Naive thymus-derived CD4-positive, alpha-beta T cell (primary cell): ENCODE measurements around the gene TASL. TPM values are rescaled to one million over a fixed set of nuclear protein-coding genes. Genes with fewer than 3 reads are reported as not detected.
"Not testable (repeated sequence)": the region's sequence is repeated elsewhere in the genome, so short reads cannot be mapped to it uniquely, and the experiment has no call there.

Experiments
- ATAC-seq: fragments of 150-1000 bp; cut with Tn5 transposase; 2 replicates; pipeline ENCODE4 v1.10.0; 2021; ENCODE audit warnings: mild to moderate bottlenecking, moderate library complexity
- CTCF ChIA-PET: fragments of 350-600 bp; sonication (Branson Sonifier 250); formaldehyde crosslinking; loops from one replicate; lab custom pipeline; 2021; ENCODE audit warnings: antibody characterized with exemption; lab: Charles Lee
- POLR2A ChIA-PET: fragments of 350-600 bp; sonication (Branson Sonifier 250); formaldehyde crosslinking; loops from one replicate; lab custom pipeline; 2021; ENCODE audit warnings: antibody characterized with exemption, inconsistent platforms; lab: Charles Lee
- DNase-seq, 9 donors: peaks; one replicate each; pipeline versions ENCODE4 v3.0.0 to v3.0.0-alpha.2; 2020 to 2022; ENCODE audit warnings: mixed read lengths in 1 of 9
- H3K27ac ChIP-seq: one replicate; pipeline ENCODE4 v1.7.0; 2013; ENCODE audit warnings: mild to moderate bottlenecking, low read depth, low read length, moderate library complexity
- H3K27me3 ChIP-seq, 2 donors: one replicate each; pipeline ENCODE4 v1.7.0; 2013; ENCODE audit warnings: low read length in 2 of 2, mild to moderate bottlenecking in 2 of 2, moderate library complexity in 2 of 2; ENCODE audit not compliant: control insufficient read depth in 2 of 2, insufficient read depth in 2 of 2
- H3K36me3 ChIP-seq, 3 experiments: 1 replicate in 2 of 3; 2 replicates in 1 of 3; pipeline ENCODE4 v1.7.0; 2013; ENCODE audit warnings: low read length in 3 of 3, mild to moderate bottlenecking in 3 of 3, moderate library complexity in 1 of 3; ENCODE audit not compliant: insufficient read depth in 3 of 3, control insufficient read depth in 2 of 3
- H3K4me1 ChIP-seq, 2 donors: one replicate each; pipeline ENCODE4 v1.7.0; 2013; ENCODE audit warnings: low read length in 2 of 2, mild to moderate bottlenecking in 2 of 2, moderate library complexity in 1 of 2; ENCODE audit not compliant: control insufficient read depth in 2 of 2, insufficient read depth in 2 of 2
- H3K4me3 ChIP-seq: 2 replicates; pipeline ENCODE4 v1.7.0; 2013; ENCODE audit warnings: mild to moderate bottlenecking, low read length
- H3K9me3 ChIP-seq, 3 experiments: 1 replicate in 2 of 3; 2 replicates in 1 of 3; pipeline ENCODE4 v1.7.0; 2013; ENCODE audit warnings: low read length in 3 of 3; ENCODE audit not compliant: control insufficient read depth in 2 of 3
- H3K27ac Mint-ChIP-seq, 9 donors: one replicate each; pipeline ENCODE4 v1.8.0; 2020 to 2022; ENCODE audit warnings: mixed read lengths in 9 of 9, mild to moderate bottlenecking in 8 of 9, moderate library complexity in 5 of 9, inconsistent platforms in 2 of 9
- H3K27me3 Mint-ChIP-seq, 5 donors: one replicate each; pipeline ENCODE4 v1.8.0; 2021 to 2022; ENCODE audit warnings: mixed read lengths in 5 of 5, mild to moderate bottlenecking in 1 of 5
- H3K36me3 Mint-ChIP-seq, 5 donors: one replicate each; pipeline ENCODE4 v1.8.0; 2020 to 2022; ENCODE audit warnings: mixed read lengths in 5 of 5, mild to moderate bottlenecking in 3 of 5, inconsistent platforms in 1 of 5
- H3K4me1 Mint-ChIP-seq, 7 donors: one replicate each; pipeline ENCODE4 v1.8.0; 2020 to 2022; ENCODE audit warnings: mixed read lengths in 7 of 7, mild to moderate bottlenecking in 3 of 7, inconsistent platforms in 1 of 7
- H3K4me3 Mint-ChIP-seq, 10 donors: one replicate each; pipeline ENCODE4 v1.8.0; 2020 to 2022; ENCODE audit warnings: mild to moderate bottlenecking in 10 of 10, mixed read lengths in 10 of 10, moderate library complexity in 6 of 10, inconsistent platforms in 2 of 10
- H3K9me3 Mint-ChIP-seq, 11 donors: one replicate each; pipeline ENCODE4 v1.8.0; 2020 to 2022; ENCODE audit warnings: mixed read lengths in 11 of 11, mild to moderate bottlenecking in 4 of 11, inconsistent platforms in 1 of 11, moderate library complexity in 1 of 11
- intact Hi-C, 2 donors: fragments of 100-400 bp; cut with micrococcal nuclease; formaldehyde crosslinking; loops; one replicate each; pipeline ENCODE4 v1.15.1; 2023
- polyA plus RNA-seq, 2 donors: library from polyadenylated mRNA; unstranded; fragments of 300-500 nt; fragmentation: Illumina TruSeq; gene quantifications; one replicate each; pipeline ENCODE4 v1.2.3, GENCODE V29; 2021
- total RNA-seq, 6 experiments: library from RNA in 5 of 6; stranded (reverse) in 5 of 6; gene quantifications; 1 replicate in 5 of 6; 2 replicates in 1 of 6; pipeline ENCODE4 v1.2.3 and lab custom pipeline; 2021 to 2026

TASL gene
- total and polyA plus RNA-seq, 7 experiments from 2014 or later, result 1.8 to 10.5 (median 3.9) TPM

DNA sequence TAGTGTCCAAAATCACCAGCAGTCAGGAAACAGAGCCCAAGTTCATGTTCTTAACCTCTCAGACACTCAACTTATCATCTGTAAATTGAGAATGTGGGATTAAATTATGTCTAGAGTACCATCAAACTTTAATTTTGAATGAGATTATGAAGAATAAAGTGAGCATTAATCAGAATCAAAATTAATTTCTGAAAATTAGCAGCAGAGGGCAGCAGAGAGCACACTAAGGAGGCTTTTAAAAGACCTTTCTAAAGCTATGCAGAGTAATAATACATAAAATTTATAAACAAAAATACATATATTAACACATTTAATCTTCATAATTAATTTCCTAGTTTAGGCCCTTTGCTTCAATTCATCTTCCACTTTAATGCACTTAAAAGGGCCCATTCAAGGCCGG is 7.1 kb downstream of the TASL start:
- CTCF ChIA-PET, result interaction anchor here (0.7 to 2.3 kb wide), 4 partner anchors 19 to 143 kb away, joined by 3 to 16 read pairs (median 3); no protein-coding TSS in a partner anchor
- peaks cover 9 to 32% (median 17%) of the 10 kb centered on the region in 7 donors for H3K4me1 Mint-ChIP-seq
- peak in 4 of 9 donors; percentile 13 to 33 (median 28) for DNase-seq

DNA sequence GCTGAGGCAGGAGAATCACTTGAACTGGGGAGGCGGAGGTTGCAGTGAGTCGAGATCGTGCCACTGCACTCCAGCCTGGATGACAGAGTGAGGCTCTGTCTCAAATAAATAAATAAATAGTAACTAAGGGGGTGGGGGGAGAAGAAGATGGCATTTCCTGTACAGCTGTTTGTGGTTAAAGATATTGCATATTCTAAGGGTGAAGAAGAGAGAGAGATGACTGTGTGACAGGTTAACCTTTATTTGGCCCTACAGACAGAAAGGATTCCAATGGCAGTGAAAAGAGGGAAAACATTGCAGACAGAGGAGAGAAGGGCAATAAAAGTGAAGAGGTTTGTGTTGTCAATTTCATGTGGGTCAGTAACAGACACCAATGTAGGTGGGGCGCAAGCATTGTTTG is 9.4 kb downstream of the TASL start:
- Mint-ChIP-seq H3K9me3 (peaks cover 0 to 10% (median 0%) of the 10 kb centered on the region in 11 donors), H3K4me3 (no peak overlapping the region), H3K27me3 (no peaks in the 10 kb centered on the region), H3K4me1 (peaks cover 3 to 28% (median 10%) of the 10 kb centered on the region in 7 donors), H3K27ac (no peak overlapping the region), H3K36me3 (peaks cover 0 to 30% (median 0%) of the 10 kb centered on the region in 5 donors)
- no peak overlapping the region for H3K4me3 ChIP-seq
- POLR2A ChIA-PET, result no interaction called here
- ATAC-seq (peak; percentile 52), DNase-seq (no peak)
- intact Hi-C loops, result no loop called here
- CTCF ChIA-PET, result no interaction called here
- no peak overlapping the region for H3K27ac ChIP-seq
- no peaks in the 10 kb centered on the region for H3K4me1 ChIP-seq
- H3K36me3 ChIP-seq, result no peaks in the 10 kb centered on the region
- no peaks in the 10 kb centered on the region for H3K9me3 ChIP-seq
- no peaks in the 10 kb centered on the region for H3K27me3 ChIP-seq

More for the DNA sequence above, 7.1 kb downstream of the TASL start:
- intact Hi-C loops, result loop anchor here (1.0 to 10.0 kb wide), 5 partner anchors 23 to 1092 kb away; no protein-coding TSS in a partner anchor
- H3K27me3 ChIP-seq, result no peaks in the 10 kb centered on the region
- POLR2A ChIA-PET, result no interaction called here
- peaks cover 0 to 22% (median 0%) of the 10 kb centered on the region in 5 donors for H3K36me3 Mint-ChIP-seq
- H3K9me3 ChIP-seq, result no peaks in the 10 kb centered on the region
- H3K27ac Mint-ChIP-seq, result peak overlapping the region in 1 of 9 donors; percentile 42
- H3K4me3 ChIP-seq, result no peak overlapping the region
- no peaks in the 10 kb centered on the region for H3K4me1 ChIP-seq
- no peak overlapping the region for H3K4me3 Mint-ChIP-seq
- H3K27me3 Mint-ChIP-seq, result no peaks in the 10 kb centered on the region
- peak; percentile 56 for ATAC-seq
- H3K27ac ChIP-seq, result no peak overlapping the region
- no peaks in the 10 kb centered on the region for H3K36me3 ChIP-seq
- peaks cover 0 to 2% (median 0%) of the 10 kb centered on the region in 11 donors for H3K9me3 Mint-ChIP-seq

DNA sequence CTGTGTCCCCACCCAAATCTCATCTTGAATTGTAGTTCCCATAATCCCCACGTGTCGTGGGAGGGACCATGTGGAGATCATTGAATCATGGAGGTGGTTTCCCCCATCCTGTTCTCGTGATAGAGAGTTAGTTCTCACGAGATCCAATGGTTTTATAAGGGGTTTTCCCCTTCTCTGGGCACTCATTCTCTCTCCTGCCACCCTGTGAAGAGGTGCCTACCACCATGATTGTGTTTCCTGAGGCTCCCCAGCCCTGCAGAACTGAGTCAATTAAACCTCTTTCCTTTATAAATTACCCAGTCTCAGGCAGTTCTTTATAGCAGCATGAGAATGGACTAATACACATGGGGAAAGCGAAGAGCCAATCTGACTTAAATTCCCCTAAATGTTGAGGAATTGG is 14.5 kb downstream of the TASL start:
- H3K36me3 ChIP-seq, DNase-seq, ATAC-seq, H3K27me3 Mint-ChIP-seq, CTCF ChIA-PET, POLR2A ChIA-PET, H3K4me1 ChIP-seq, H3K27ac ChIP-seq, H3K27ac Mint-ChIP-seq, H3K4me3 ChIP-seq, H3K4me1 Mint-ChIP-seq, H3K4me3 Mint-ChIP-seq, H3K9me3 ChIP-seq, H3K27me3 ChIP-seq, intact Hi-C loops: not testable (repeated sequence)
- H3K9me3 Mint-ChIP-seq, result peaks cover 0 to 14% (median 0%) of the 10 kb centered on the region in 11 donors
- H3K36me3 Mint-ChIP-seq, result peaks cover 3 to 53% (median 8%) of the 10 kb centered on the region in 5 donors

DNA sequence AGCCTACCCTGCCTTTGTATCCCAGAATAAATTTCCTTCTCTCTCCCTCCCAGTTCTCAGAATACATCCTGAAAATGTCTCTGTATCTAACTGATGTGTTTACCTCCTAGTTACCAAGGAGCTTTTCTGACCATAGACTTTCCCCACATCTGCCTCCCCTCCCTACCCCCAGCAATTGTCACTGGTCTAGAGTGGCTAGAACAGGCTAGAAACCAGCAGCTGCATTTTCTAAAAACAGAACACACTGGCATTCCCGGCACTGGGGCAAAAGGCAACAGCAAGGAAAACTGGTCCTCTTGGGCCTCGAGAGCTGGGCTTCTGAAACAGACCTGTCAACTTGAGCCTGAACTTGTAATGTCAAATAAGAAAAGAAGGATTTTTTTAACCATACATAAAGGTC is 16.4 kb downstream of the TASL start:
- H3K27me3 Mint-ChIP-seq, result no peaks in the 10 kb centered on the region
- DNase-seq (no peak), ATAC-seq (no peak)
- no peaks in the 10 kb centered on the region for H3K27me3 ChIP-seq
- H3K36me3 Mint-ChIP-seq, result peaks cover 3 to 53% (median 8%) of the 10 kb centered on the region in 5 donors
- intact Hi-C loops, result no loop called here
- no peak overlapping the region for H3K4me3 ChIP-seq
- no peak overlapping the region for H3K4me3 Mint-ChIP-seq
- H3K36me3 ChIP-seq, result peaks cover 0 to 4% (median 0%) of the 10 kb centered on the region in 3 experiments
- H3K27ac Mint-ChIP-seq, result no peak overlapping the region
- POLR2A ChIA-PET, result no interaction called here
- peaks cover 0 to 7% (median 0%) of the 10 kb centered on the region in 7 donors for H3K4me1 Mint-ChIP-seq
- CTCF ChIA-PET, result interaction anchor here (0.6 kb wide), 1 partner anchor 30 kb away, joined by 3 read pairs; no protein-coding TSS in a partner anchor
- H3K9me3 Mint-ChIP-seq, result peaks cover 0 to 14% (median 0%) of the 10 kb centered on the region in 11 donors
- no peaks in the 10 kb centered on the region for H3K4me1 ChIP-seq
- H3K9me3 ChIP-seq, result no peaks in the 10 kb centered on the region
- H3K27ac ChIP-seq, result no peak overlapping the region

DNA sequence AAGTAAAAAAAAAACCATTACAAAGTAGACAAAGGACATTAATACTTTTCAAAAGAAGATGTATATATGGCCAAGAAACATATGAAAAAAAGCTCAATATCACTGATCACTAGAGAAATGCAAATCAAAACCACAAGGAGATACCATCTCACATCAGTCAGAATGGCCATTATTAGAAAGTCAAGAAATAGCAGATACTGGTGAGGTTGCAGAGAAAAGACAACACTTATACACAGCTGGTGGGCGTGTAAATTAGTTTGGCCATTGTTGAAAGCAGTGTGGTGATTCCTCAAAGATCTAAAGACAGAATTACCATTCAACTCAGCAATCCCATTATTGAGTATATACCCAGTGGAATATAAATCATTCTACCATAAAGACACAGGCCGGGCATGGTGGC is 39.3 kb downstream of the TASL start:
- no peak for DNase-seq

DNA sequence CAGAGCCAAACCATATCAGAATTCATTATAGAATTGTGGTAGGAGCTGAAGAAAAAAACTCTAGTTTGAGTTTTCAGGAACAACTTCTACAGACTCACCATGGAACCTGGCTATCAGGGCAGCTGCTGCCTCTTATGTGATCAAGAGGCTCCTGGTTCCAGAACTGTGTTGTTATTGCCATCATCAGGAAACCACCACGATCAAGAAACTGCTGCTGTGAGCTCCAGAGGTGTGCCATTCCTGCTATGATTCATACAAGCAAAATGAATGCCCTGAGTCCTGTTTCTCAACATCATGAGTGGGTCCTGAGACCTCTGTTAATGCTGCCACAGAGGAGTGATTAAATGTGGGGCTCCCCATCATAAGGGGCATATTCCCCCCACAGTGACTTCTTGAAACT is 43.7 kb downstream of the TASL start:
- Histone ChIP-seq H3K36me3 (no peaks in the 10 kb centered on the region), H3K9me3 (no peaks in the 10 kb centered on the region), H3K27ac (no peak overlapping the region), H3K4me3 (no peak overlapping the region), H3K4me1 (no peaks in the 10 kb centered on the region), H3K27me3 (no peaks in the 10 kb centered on the region)
- ChIA-PET POLR2A (no interaction called here), CTCF (no interaction called here)
- Mint-ChIP-seq H3K4me1 (peaks cover 0 to 3% (median 0%) of the 10 kb centered on the region in 7 donors), H3K36me3 (no peaks in the 10 kb centered on the region), H3K9me3 (no peaks in the 10 kb centered on the region), H3K27me3 (peaks cover 0 to 11% (median 7%) of the 10 kb centered on the region in 5 donors), H3K27ac (no peak overlapping the region), H3K4me3 (no peak overlapping the region)
- intact Hi-C loops, result no loop called here
- ATAC-seq (no peak), DNase-seq (no peak)

More for the DNA sequence above, 39.3 kb downstream of the TASL start:
- Histone ChIP-seq H3K9me3 (no peaks in the 10 kb centered on the region), H3K4me1 (no peaks in the 10 kb centered on the region), H3K36me3 (no peaks in the 10 kb centered on the region), H3K4me3 (no peak overlapping the region), H3K27ac (no peak overlapping the region), H3K27me3 (no peaks in the 10 kb centered on the region)
- Mint-ChIP-seq H3K4me1 (no peaks in the 10 kb centered on the region), H3K9me3 (peaks cover 0 to 1% (median 0%) of the 10 kb centered on the region in 11 donors), H3K27me3 (peaks cover 0 to 8% (median 5%) of the 10 kb centered on the region in 5 donors), H3K4me3 (no peak overlapping the region), H3K27ac (no peak overlapping the region), H3K36me3 (no peaks in the 10 kb centered on the region)
- CTCF ChIA-PET, result no interaction called here
- no peak for ATAC-seq
- intact Hi-C loops, result no loop called here
- POLR2A ChIA-PET, result no interaction called here

DNA sequence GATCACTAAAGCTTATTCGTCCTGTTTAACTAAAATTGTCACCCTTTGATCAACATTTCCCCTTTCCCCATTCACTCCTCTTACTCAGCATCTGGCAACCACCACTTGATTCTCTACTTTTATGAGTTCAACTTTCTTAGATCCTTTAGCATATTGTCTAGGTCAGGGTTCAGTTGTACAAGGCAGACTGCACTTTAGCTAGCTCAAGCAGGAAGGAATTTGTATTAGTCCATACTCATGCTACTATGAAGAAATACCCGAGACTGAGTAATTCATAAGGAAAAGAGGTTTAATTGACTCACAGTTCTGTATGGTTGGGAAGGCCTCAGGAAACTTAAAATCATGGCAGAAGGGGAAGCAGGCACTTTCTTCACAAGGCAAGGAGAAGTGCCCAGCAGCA is 44.3 kb downstream of the TASL start:
- ChIA-PET CTCF (no interaction called here), POLR2A (no interaction called here)
- H3K27me3 Mint-ChIP-seq, result peaks cover 0 to 11% (median 7%) of the 10 kb centered on the region in 5 donors
- DNase-seq (no peak), ATAC-seq (peak; percentile 50)
- H3K27ac Mint-ChIP-seq, result no peak overlapping the region
- no peaks in the 10 kb centered on the region for H3K36me3 ChIP-seq
- H3K4me3 ChIP-seq, result no peak overlapping the region
- H3K4me1 Mint-ChIP-seq, result peaks cover 0 to 3% (median 0%) of the 10 kb centered on the region in 7 donors
- intact Hi-C loops, result no loop called here
- no peaks in the 10 kb centered on the region for H3K36me3 Mint-ChIP-seq
- no peak overlapping the region for H3K27ac ChIP-seq
- H3K4me1 ChIP-seq, result no peaks in the 10 kb centered on the region
- H3K27me3 ChIP-seq, result no peaks in the 10 kb centered on the region
- H3K9me3 ChIP-seq, result no peaks in the 10 kb centered on the region
- no peaks in the 10 kb centered on the region for H3K9me3 Mint-ChIP-seq
- no peak overlapping the region for H3K4me3 Mint-ChIP-seq
